ENCODE data around the gene FPR1.

FPR1 gene

DNA sequence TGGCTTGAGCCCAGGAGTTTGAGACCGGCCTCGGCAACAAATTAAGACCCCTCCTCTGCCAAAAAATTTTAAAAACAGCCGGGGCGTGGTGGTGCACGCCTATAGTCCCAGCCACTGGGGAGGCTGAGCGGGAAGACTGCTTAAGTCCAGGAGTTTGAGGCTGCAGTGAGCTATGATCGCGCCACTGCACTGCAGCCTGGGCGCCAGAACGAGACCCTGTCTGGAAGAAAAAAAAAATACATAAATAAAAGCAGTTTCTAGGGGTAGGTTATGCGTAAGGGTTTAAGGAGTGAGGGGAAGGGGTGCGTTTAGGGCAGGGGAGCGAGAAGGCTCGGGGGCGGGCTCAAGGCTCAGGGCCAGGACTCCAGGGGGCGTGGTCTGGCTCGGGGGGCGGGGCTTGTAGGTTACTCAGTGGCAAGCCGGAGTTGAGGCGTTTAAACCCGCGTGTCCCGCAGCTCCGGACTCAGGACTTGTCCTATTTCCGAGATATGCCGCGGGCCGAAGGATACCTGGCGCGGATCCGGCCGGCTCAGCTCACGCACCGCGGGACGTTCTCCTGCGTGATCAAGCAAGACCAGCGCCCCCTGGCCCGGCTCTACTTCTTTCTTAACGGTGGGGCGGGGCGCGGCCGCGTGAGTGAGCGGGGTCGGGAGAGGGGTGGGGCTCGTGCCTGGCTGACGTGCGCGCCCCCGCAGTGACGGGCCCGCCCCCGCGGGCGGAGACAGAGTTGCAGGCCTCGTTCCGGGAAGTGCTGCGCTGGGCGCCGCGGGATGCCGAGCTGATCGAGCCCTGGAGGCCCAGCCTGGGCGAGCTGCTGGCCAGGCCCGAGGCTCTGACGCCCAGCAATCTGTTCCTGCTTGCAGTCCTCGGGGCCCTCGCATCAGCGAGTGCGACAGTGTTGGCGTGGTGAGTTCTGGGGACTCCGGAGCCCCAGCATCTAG lies 47.8 kb downstream of the FPR1 start:
- DNase-seq: peak; percentile 97

- DNase-seq: no peak
These were observed 48.7 kb downstream of the FPR1 start for GRCh38 chr19:51702825-51703574.

DNA sequence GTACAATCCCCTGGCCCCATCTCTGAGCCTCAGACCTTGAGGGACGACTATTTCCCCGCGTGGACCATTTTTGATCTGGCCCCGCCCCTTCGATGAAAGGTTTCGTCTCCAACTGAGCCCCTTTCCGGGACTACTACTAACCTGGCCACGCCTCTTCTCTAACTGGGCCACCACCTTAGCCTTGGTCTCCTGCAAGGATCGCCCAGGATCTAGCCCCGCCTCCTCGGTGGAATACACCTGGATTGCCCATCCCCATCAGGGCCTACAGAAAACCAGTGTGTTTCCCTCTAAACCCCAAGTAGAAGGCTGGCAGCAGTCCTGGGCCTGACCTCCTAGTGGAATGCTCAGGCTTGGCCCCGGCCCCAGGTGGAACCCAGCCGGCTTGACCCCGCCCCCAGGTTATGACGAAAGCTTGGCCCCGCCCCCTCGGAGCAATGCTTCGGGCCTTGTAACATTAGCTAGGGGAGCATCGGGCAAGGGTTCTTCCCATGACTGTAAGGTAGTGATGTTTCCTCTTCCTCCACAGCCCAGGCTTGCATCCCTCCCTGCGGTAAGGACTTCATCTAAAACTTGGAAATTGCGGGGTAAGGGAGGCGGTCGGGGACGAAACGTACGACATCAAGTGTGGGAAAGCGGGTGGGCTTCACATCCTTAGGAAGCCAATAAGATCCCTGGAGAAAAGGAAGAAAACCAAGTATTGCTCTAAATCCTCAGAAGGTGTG lies 49.4 kb downstream of the FPR1 start:
- peak; percentile 41 to 46 for DNase-seq

GRCh38 chr19:51701468-51702100 lies 50.1 kb downstream of the FPR1 start:
- no peak for DNase-seq

DNA sequence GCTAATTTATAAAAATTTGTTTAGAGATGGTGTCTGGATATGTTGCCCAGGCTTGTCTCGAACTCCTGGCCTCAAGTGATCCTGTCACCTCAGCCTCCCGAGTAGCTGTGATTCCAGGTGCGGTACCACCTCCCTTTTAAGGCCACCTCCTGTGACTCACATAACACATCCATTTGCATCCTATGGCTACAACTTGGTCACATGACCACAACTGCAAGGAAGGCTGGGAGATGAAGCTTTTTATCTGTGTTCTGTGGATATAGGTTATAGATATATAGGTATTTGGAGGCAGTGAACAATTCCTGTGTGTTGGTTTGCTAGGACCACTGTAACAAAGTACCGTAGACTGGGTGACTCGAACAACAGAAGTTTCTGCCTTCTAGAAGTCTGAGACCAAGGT lies 52.5 kb downstream of the FPR1 start:
- DNase-seq: no peak

DNA sequence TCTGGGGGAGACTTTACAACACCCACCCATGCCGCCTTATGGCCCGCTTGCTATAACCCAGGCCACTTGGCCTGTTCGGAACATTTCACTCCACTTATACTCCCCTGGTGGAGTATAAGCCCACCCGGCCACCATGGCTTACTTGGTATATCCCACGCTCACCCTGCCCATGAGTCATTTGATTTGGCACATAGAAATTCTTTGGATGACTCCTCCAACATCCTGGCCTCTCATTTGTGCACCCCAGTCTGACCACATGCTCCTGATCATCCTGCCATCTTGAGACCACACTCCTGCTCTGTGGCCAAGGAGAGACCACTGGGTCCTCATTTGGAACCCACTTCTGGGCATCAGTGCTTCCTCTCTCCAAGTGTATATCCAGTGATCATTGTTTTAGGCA lies 53.4 kb downstream of the FPR1 start:
- DNase-seq: no peak

GRCh38 chr19:51697169-51697776 lies 54.4 kb downstream of the FPR1 start:
- DNase-seq: no peak

GRCh38 chr19:51696606-51697005 lies 55.1 kb downstream of the FPR1 start:
- no peak for DNase-seq

Measured in activated CD4-positive, alpha-beta T cell treated with anti-CD3 and anti-CD28 coated beads, Interleukin-2, amount 50 U/mL, for 4 hours (primary cell).